ENCODE results near the gene PPP2R5C.

Gene PPP2R5C

GRCh38 chr14:101917413-101918017 lies 156.0 kb downstream of the PPP2R5C start:
- no peak for DNase-seq (ENCODE audit: low read depth)

- no peak for DNase-seq (ENCODE audit: low read depth)
These were observed 156.8 kb downstream of the PPP2R5C start for GRCh38 chr14:101918065-101918989.

GRCh38 chr14:101920271-101920670 lies 158.8 kb downstream of the PPP2R5C start:
- no peak for DNase-seq (ENCODE audit: low read depth)

GRCh38 chr14:101922866-101923265 lies 161.4 kb downstream of the PPP2R5C start:
- DNase-seq (ENCODE audit: low read depth): no peak

GRCh38 chr14:101925152-101925551 lies 163.6 kb downstream of the PPP2R5C start:
- DNase-seq (ENCODE audit: low read depth): no peak

GRCh38 chr14:101926085-101926484 lies 164.6 kb downstream of the PPP2R5C start:
- DNase-seq (ENCODE audit: low read depth): no peak

GRCh38 chr14:101926620-101927019 lies 165.1 kb downstream of the PPP2R5C start:
- DNase-seq (ENCODE audit: low read depth): no peak

DNA sequence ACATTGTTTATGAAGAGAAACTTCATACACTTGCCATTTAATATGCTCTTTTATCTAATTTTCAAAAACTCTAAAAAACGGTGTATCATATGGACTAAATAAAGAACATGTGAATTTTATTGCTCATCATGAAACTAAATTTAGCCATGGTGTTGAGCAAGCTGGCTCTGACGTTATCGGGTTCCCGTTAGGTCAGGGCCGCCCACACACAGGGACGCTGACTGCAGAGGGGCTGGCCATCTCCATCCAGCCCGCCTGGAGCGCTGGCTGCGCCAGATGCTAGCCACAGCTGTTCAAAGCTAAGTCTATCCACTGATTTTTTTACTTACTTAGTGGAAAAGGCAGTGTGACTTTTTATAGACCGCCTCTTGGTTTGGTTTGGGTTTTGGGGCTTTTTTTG lies 166.3 kb downstream of the PPP2R5C start:
- no peak for DNase-seq (ENCODE audit: low read depth)

DNA sequence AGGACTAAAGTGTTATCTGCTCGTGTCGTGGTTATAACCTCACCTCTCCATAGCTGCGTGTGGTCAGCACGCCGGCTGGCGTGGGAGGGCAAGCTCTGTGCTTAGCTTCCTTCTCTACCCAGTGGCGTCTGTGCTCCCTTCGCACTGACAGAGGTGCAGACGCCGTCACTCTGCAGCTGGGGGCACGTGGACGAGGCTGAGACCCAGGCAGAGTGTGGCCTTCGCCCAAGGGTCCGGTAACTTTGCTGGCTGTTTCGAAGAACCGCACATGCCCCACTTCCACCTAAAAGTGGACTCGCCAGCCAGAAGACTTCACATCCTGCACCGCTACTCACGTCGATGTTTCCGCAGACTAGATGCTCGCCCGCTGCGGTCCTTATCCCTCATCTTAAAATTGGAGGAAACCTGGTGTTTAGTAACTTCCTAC lies 166.9 kb downstream of the PPP2R5C start:
- DNase-seq (ENCODE audit: low read depth): no peak

GRCh38 chr14:101929096-101929495 lies 167.6 kb downstream of the PPP2R5C start:
- no peak for DNase-seq (ENCODE audit: low read depth)

DNA sequence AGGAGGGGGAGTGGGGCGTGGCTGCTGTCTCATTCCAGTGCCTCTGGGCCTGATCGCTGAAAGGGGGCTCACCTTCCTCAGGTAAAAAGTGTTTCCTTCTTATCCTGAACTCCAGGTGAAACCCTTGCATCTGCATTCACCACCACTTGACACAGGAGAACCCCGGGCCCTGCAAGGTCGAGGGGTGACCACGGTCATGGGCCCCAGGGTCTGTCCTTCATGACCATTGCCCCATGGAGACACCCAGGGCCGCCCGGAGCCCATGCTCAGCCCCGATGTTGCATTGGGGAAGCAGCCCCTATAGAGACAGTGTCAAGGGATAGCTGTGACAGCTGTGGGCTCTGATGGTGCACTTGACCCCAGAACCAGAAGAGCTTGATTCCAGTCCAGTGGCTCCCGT lies 168.4 kb downstream of the PPP2R5C start:
- DNase-seq (ENCODE audit: low read depth): no peak

- DNase-seq (ENCODE audit: low read depth): no peak
These were observed 171.2 kb downstream of the PPP2R5C start for GRCh38 chr14:101932673-101933072.

GRCh38 chr14:101933209-101933608 lies 171.7 kb downstream of the PPP2R5C start:
- DNase-seq (ENCODE audit: low read depth): no peak

DNA sequence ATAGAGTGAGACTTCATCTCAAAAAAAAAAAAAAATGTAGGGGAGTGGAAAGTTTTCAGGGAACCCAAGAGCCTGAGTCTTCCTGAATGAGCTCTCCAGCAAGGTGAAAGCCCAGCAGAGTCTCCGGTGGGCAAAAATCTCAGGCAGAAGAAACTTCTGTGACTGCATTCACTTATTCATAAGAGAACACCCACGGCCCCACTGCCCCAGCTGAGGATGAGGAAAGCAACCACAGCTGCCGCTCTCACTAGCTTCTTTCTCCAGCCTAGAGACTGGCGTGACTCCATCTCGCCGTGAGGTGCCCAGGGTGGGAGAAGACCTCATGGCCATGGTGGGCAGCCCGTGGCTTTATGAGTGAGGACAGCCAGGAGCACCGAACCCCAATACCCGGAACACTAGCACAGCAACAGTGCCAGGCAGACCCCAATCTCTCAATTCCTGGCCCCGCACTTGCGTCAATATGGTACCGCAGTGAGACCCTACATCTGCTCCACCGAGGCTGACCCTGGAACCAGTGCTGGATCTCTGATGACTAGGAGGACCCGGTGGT lies 173.2 kb downstream of the PPP2R5C start:
- no peak for DNase-seq (ENCODE audit: low read depth)

- no peak for DNase-seq (ENCODE audit: low read depth)
These were observed 176.6 kb downstream of the PPP2R5C start for GRCh38 chr14:101937926-101938767.

- no peak for DNase-seq (ENCODE audit: low read depth)
These were observed 178.2 kb downstream of the PPP2R5C start for GRCh38 chr14:101939646-101940170.

DNA sequence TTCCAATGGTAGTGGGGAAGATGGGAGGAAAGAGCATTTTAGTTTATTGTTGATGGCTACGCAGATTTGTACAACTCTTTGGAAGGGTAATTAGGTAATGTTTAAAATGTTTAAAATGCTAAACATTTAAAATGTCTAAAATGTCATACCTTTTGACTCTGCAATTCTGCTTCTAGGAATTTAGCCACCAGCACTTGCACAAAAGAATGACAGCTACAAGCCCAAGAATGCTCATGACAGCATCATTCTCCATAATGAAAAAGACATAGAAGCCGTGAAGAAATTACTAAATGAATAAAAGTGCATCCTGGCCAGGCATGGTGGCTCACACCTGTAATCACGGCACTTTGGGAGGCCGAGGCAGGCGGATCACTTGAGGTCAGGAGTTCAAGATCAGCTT lies 182.9 kb downstream of the PPP2R5C start:
- no peak for DNase-seq (ENCODE audit: low read depth)

DNA sequence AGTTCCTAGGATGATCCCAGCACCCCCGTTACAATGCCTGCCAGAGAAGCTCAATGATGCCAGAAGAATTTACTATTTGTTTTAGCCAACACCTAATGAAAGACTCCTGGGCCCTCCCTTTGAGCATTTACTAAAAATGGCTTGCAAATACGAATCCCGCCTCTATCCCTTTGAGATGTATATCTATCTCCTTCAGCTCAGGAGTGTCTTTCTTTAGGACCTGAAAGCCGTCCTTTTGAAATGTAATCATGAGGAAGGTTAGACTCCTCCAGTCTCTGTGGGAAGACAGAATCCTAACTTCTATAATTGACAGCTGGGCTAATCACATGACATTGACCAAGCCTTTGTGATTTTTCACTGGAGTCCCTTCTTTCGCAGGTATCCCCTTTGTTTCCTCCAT lies 183.7 kb downstream of the PPP2R5C start:
- no peak for DNase-seq (ENCODE audit: low read depth)

DNA sequence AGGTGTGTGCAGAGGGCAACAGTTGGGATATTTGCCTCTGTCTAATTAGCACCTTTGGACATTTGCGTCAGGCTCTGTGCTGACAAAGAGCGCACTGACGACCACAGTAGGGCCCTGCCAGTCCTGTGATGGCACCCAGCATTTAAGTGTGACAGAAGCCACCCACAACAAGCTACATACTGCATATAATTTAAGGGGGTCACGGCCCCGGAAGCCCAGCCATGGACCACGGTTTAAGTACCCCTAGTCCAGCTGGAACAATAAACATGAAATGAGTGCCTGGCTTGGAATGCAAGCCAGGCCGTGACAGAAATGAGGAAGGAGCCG lies 186.0 kb downstream of the PPP2R5C start:
- no peak for DNase-seq (ENCODE audit: low read depth)

- peak; percentile 100 for DNase-seq (ENCODE audit: low read depth)
These were observed 186.6 kb downstream of the PPP2R5C start for GRCh38 chr14:101947904-101948665.

GRCh38 chr14:101948666-101949216 lies 187.2 kb downstream of the PPP2R5C start:
- DNase-seq (ENCODE audit: low read depth): no peak
